Measurements from ENCODE around the gene ARHGEF17. TPM values are rescaled to one million over a fixed set of nuclear protein-coding genes. Genes with fewer than 3 reads are reported as not detected.

Gene ARHGEF17
- total and polyA plus RNA-seq, 2 of the 13 experiments (the other 11 are each of a cell fraction or from before 2014, with no cell fraction given) = 10.7 to 28.8 TPM

DNA sequence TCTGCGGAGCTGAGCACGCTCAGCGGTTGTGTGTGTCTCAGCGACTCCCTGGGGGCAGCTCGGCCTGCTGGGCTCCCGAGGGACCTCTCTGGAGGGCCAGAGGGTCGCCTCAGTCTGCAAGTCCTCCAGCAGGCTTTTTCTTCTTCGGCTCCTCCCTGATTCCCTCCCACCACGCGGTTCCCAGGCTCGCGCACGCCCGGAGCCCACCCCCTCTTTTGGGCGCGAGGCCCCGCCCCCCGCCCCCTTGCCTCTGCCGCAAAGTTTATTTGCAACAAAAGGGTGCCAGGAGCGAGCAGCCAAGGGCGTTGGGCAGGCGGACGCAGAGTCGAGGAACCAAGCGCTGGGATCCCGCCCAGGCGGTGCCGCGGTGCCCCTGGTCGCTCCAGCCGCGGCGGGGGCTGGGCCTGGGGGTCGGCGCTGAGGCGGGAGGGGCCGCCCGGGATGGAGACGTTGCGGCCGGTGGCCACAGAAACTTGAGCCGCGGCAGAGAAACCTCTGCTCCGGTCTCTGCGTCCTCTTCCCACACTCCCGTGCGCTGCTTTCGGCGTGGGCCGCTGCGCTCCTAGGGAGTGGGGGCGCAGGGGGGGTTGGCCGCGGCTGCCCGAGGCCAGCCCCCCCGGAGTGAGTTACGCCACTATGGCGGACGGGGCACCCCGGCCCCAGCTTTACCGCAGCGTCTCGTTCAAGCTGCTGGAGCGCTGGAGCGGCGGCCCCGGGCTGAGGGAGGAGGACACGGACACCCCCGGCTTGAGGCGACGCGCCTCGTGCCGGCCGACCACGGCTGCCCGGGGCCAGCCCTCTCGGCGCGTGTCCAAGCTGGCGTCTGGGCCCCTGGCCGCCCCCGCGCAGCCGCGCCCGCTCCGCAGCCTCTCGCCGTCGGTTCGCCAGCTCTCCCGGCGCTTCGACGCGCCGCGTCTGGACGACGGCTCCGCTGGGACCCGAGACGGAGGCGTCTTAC is at the start of gene ARHGEF17 (continued):
- TF ChIP-seq, protein P1, sequence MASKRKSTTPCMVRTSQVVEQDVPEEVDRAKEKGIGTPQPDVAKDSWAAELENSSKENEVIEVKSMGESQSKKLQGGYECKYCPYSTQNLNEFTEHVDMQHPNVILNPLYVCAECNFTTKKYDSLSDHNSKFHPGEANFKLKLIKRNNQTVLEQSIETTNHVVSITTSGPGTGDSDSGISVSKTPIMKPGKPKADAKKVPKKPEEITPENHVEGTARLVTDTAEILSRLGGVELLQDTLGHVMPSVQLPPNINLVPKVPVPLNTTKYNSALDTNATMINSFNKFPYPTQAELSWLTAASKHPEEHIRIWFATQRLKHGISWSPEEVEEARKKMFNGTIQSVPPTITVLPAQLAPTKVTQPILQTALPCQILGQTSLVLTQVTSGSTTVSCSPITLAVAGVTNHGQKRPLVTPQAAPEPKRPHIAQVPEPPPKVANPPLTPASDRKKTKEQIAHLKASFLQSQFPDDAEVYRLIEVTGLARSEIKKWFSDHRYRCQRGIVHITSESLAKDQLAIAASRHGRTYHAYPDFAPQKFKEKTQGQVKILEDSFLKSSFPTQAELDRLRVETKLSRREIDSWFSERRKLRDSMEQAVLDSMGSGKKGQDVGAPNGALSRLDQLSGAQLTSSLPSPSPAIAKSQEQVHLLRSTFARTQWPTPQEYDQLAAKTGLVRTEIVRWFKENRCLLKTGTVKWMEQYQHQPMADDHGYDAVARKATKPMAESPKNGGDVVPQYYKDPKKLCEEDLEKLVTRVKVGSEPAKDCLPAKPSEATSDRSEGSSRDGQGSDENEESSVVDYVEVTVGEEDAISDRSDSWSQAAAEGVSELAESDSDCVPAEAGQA (IDR thresholded peaks at IDR 0.05; ENCODE audit: low read depth) = no peak
- TF ChIP-seq, protein P1 (CRISPR knock-in tag; IDR thresholded peaks at IDR 0.05; ENCODE audit: borderline replicate concordance) = 0 out of 2 replicates have a peak, but pooled peaks have one; percentile 32
- peak; percentile 78; the same call in 1 of the 2 replicates for TF ChIP-seq ZFP90 (CRISPR knock-in tag; IDR thresholded peaks at IDR 0.05; ENCODE audit: borderline replicate concordance)
- TF ChIP-seq SALL1 (CRISPR knock-in tag; IDR thresholded peaks at IDR 0.05) = peak; percentile 29; the same call in 1 of the 2 replicates
- TF ChIP-seq DNMT1 (CRISPR knock-in tag; IDR thresholded peaks at IDR 0.05) = no peak
- TF ChIP-seq, protein P2, sequence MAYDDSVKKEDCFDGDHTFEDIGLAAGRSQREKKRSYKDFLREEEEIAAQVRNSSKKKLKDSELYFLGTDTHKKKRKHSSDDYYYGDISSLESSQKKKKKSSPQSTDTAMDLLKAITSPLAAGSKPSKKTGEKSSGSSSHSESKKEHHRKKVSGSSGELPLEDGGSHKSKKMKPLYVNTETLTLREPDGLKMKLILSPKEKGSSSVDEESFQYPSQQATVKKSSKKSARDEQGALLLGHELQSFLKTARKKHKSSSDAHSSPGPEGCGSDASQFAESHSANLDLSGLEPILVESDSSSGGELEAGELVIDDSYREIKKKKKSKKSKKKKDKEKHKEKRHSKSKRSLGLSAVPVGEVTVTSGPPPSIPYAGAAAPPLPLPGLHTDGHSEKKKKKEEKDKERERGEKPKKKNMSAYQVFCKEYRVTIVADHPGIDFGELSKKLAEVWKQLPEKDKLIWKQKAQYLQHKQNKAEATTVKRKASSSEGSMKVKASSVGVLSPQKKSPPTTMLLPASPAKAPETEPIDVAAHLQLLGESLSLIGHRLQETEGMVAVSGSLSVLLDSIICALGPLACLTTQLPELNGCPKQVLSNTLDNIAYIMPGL (CRISPR knock-in tag; IDR thresholded peaks at IDR 0.05; ENCODE audit: borderline replicate concordance in 1 of 2, low read depth in 1 of 2) = no peak
- no peak for TF ChIP-seq NFRKB (IDR thresholded peaks at IDR 0.05)
- no peak; the same call in 1 of the 2 replicates for TF ChIP-seq ISX (CRISPR knock-in tag; conservative IDR thresholded peaks at IDR 0.05)
- TF ChIP-seq, protein P3, sequence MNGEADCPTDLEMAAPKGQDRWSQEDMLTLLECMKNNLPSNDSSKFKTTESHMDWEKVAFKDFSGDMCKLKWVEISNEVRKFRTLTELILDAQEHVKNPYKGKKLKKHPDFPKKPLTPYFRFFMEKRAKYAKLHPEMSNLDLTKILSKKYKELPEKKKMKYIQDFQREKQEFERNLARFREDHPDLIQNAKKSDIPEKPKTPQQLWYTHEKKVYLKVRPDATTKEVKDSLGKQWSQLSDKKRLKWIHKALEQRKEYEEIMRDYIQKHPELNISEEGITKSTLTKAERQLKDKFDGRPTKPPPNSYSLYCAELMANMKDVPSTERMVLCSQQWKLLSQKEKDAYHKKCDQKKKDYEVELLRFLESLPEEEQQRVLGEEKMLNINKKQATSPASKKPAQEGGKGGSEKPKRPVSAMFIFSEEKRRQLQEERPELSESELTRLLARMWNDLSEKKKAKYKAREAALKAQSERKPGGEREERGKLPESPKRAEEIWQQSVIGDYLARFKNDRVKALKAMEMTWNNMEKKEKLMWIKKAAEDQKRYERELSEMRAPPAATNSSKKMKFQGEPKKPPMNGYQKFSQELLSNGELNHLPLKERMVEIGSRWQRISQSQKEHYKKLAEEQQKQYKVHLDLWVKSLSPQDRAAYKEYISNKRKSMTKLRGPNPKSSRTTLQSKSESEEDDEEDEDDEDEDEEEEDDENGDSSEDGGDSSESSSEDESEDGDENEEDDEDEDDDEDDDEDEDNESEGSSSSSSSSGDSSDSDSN (CRISPR knock-in tag; IDR thresholded peaks at IDR 0.05) = no peak; the same call in 1 of the 2 replicates
- TF ChIP-seq, protein P4, sequence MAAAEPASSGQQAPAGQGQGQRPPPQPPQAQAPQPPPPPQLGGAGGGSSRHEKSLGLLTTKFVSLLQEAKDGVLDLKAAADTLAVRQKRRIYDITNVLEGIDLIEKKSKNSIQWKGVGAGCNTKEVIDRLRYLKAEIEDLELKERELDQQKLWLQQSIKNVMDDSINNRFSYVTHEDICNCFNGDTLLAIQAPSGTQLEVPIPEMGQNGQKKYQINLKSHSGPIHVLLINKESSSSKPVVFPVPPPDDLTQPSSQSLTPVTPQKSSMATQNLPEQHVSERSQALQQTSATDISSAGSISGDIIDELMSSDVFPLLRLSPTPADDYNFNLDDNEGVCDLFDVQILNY (CRISPR knock-in tag; conservative IDR thresholded peaks at IDR 0.05) = 0 out of 2 replicates have a peak, but pooled peaks have one; percentile 24
- TF ChIP-seq, protein P5, sequence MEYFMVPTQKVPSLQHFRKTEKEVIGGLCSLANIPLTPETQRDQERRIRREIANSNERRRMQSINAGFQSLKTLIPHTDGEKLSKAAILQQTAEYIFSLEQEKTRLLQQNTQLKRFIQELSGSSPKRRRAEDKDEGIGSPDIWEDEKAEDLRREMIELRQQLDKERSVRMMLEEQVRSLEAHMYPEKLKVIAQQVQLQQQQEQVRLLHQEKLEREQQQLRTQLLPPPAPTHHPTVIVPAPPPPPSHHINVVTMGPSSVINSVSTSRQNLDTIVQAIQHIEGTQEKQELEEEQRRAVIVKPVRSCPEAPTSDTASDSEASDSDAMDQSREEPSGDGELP (IDR thresholded peaks at IDR 0.05; ENCODE audit: borderline replicate concordance, low read depth) = no peak
- TF ChIP-seq, protein P6, sequence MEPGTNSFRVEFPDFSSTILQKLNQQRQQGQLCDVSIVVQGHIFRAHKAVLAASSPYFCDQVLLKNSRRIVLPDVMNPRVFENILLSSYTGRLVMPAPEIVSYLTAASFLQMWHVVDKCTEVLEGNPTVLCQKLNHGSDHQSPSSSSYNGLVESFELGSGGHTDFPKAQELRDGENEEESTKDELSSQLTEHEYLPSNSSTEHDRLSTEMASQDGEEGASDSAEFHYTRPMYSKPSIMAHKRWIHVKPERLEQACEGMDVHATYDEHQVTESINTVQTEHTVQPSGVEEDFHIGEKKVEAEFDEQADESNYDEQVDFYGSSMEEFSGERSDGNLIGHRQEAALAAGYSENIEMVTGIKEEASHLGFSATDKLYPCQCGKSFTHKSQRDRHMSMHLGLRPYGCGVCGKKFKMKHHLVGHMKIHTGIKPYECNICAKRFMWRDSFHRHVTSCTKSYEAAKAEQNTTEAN (CRISPR knock-in tag; conservative IDR thresholded peaks at IDR 0.05) = no peak; the same call in 1 of the 2 replicates
- 0 out of 2 replicates have a peak, but pooled peaks have one; percentile 1 for TF ChIP-seq ZNF616 (CRISPR knock-in tag; IDR thresholded peaks at IDR 0.05; ENCODE audit: low read depth)

Measured in HepG2 (cell line).